Neural cell (in vitro differentiated cells): ENCODE data around the gene UBL4A.

ENCODE experiments used
- CTCF ChIP-seq: fragments of 450-650 bp; IDR thresholded peaks from 2 replicates; pipeline ENCODE4 v1.5.1; 2014; ENCODE audit warnings: antibody characterized with exemption, mild to moderate bottlenecking, moderate library complexity; ENCODE audit not compliant: poor library complexity, severe bottlenecking
- EP300 ChIP-seq: fragments of 450-650 bp; conservative IDR thresholded peaks from 2 replicates; pipeline ENCODE4 v1.6.1; 2014; ENCODE audit warnings: antibody characterized with exemption, mild to moderate bottlenecking, moderate library complexity; ENCODE audit not compliant: poor library complexity, severe bottlenecking
- EZH2 ChIP-seq: fragments of 200-600, 300-800 bp; shearing (Covaris generic), sonication (generic); IDR thresholded peaks from 2 replicates; pipeline ENCODE4 v1.6.1; 2014; ENCODE audit warnings: antibody characterized with exemption, low read length, borderline replicate concordance, mild to moderate bottlenecking; ENCODE audit not compliant: insufficient read depth, poor library complexity, severe bottlenecking
- POLR2AphosphoS5 ChIP-seq: IDR thresholded peaks from 2 replicates; pipeline ENCODE4 v1.6.1; 2012
- RAD21 ChIP-seq: fragments of 450-650 bp; conservative IDR thresholded peaks from 2 replicates; pipeline ENCODE4 v1.6.1; 2014; ENCODE audit warnings: antibody characterized with exemption, mild to moderate bottlenecking, moderate library complexity
- REST ChIP-seq: IDR thresholded peaks from 2 replicates; pipeline ENCODE4 v1.6.1; 2012; ENCODE audit warnings: borderline replicate concordance
- SMC3 ChIP-seq: fragments of 450-650 bp; conservative IDR thresholded peaks from 2 replicates; pipeline ENCODE4 v1.6.1; 2014; ENCODE audit warnings: antibody characterized with exemption, mild to moderate bottlenecking, moderate library complexity; ENCODE audit not compliant: poor library complexity
- TAF1 ChIP-seq: IDR thresholded peaks from 2 replicates; pipeline ENCODE4 v1.6.1; 2012; ENCODE audit warnings: low read depth

GRCh38 chrX:154508384-154508745 lies 21.9 kb upstream of the UBL4A start:
- TF ChIP-seq CTCF (no peak), SMC3 (no peak), EZH2 (no peak), TAF1 (no peak), EP300 (no peak), REST (no peak), POLR2AphosphoS5 (no peak), RAD21 (no peak)
